DMS79 treated with DMSO at 0.1 percent for 48 hours (cell line): ENCODE results near the gene RPL31.
A peak's percentile ranks its signal among the peaks of the same experiment; 100 is the strongest.
"Not testable (repeated sequence)": the region's sequence is repeated elsewhere in the genome, so short reads cannot be mapped to it uniquely, and the experiment has no call there.

Experiments
- DNase-seq: peaks from one replicate; lab custom pipeline; 2025; lab: John Stamatoyannopoulos, UW

Gene RPL31

DNA sequence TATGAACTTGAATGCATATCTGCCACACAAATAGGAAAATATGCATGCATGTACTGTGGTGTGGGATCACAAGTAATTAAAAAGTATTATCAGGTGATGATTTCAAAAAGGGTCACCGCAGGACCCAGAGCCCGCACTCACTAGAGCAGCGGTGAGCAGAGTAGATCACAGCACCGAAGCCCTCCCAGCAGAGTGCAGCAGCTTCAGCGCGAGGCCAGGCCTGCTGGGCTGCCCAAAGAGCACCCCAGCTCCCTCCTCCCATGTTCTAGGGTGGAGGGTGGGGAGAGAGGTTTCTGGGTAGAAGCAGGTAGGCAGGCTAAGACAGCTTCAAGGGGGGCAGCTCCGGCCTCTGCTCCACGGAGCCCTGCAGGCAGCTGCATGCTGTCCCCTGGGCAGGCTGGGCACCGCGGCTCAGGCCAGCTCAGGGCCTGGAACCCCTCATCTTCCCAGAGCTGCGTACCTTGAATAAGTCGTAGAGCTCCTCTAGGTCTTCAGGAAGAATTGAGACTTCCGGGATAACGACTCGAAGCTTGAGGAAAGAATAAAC lies 24.9 kb downstream of the RPL31 start:
- no peak for DNase-seq

GRCh38 chr2:101027852-101028251 lies 25.8 kb downstream of the RPL31 start:
- DNase-seq, result no peak

- no peak for DNase-seq
These were observed 28.9 kb downstream of the RPL31 start for GRCh38 chr2:101030866-101031554.

GRCh38 chr2:101032084-101032776 lies 30.1 kb downstream of the RPL31 start:
- no peak for DNase-seq

GRCh38 chr2:101036562-101036961 lies 34.5 kb downstream of the RPL31 start:
- DNase-seq, result peak; percentile 6

DNA sequence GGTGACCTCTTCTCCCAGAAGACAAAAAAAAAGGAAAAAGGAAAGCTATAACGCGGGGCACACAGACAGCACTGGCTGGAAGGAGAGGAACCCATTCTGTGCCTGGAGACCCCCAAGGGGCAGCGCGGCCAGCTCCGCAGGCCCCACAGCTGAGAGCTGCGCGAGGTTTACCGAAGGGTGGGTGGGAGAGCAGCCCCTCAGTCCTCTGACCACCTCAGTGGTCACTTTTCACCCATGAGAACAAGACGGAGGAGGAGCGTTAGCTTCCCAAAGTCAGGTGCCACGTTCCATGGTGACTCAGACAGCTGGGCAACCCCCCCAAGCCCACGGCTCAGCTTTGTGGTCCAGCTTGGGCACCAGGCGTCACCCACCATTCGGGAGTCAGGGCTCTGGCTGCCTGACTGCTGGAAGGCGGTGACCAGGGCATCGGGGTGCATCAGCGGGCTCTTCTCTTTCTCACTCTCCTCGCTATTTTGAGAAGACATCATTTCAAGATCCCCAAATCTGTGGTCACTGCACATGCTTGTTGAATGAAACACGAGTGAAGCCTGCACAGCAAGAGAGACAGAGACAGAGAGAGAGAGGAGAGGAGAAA lies 35.2 kb downstream of the RPL31 start:
- DNase-seq, result no peak

GRCh38 chr2:101038455-101039255 lies 36.6 kb downstream of the RPL31 start:
- no peak for DNase-seq

DNA sequence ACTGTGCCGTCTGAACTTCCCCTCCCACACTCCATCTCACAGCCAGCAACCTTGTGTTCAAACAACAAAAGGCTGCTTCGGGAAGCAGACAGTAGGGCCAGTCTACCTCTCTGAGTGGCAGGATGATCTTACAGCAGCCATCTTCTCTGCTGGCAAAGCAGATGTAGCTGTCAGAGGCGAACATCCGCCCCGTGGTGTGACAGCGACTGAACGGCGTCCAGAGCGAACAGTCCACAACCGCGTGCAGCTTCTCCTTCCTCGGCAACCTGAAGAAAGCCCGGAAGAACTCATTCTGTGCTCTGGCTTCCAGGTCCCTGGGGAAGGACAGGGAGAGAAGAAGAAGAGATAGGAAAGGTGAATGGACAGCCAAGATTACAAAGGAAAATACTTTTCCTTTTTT lies 38.0 kb downstream of the RPL31 start:
- no peak for DNase-seq

- no peak for DNase-seq
These were observed 38.7 kb downstream of the RPL31 start for GRCh38 chr2:101040761-101041160.

GRCh38 chr2:101041413-101041812 lies 39.3 kb downstream of the RPL31 start:
- DNase-seq, result no peak

DNA sequence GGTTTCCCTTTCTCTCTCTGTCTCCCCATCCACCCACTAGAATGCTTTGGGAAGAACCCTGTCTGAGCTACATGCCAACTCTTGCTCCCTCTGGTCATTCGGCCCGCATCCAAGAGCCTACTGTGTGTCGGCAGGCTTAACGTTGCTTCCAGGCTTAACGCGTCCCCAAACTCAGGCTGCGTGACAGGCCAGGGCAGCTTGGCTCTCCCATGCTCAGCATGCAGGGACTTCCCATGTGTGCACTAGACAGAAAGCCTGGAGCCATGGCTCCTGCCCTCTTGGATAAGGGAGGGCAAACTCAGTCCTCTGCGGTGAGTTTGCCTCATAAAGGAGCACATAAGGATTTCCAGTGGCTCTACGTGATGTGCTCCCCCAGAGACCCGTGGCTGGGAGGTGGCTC lies 43.2 kb downstream of the RPL31 start:
- no peak for DNase-seq

- no peak for DNase-seq
These were observed 45.1 kb downstream of the RPL31 start for GRCh38 chr2:101047075-101047766.

- DNase-seq, result no peak
These were observed 45.7 kb downstream of the RPL31 start for GRCh38 chr2:101047774-101048173.

- no peak for DNase-seq
These were observed 46.7 kb downstream of the RPL31 start for GRCh38 chr2:101048756-101049155.

- DNase-seq, result not testable (repeated sequence)
These were observed 48.8 kb downstream of the RPL31 start for GRCh38 chr2:101050886-101051285.

DNA sequence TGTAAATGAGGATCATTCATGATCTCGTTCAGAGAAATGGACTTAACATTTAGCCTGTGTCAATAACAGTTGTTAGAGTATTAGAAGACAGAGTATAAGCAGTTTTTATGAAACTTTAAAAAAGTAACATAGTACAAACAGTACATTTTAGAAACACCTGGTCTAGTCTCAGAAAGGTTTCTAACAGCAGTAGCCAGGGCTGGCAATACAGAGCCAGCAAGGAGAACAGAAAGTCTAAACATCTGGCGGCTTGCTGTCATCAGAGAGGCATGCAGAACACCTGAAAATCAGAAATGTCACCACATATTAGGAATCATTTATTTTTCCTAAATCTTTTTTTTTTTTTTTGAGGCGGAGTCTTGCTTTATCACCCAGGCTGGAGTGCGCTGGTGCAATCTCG lies 50.1 kb downstream of the RPL31 start:
- no peak for DNase-seq

GRCh38 chr2:101053117-101053516 lies 51.0 kb downstream of the RPL31 start:
- DNase-seq, result no peak
